Muscle of leg (tissue), 11 donors: ENCODE results near the gene MIF4GD. TPM values are rescaled to one million over a fixed set of nuclear protein-coding genes. Genes with fewer than 3 reads are reported as not detected.
"Not testable (repeated sequence)": the region's sequence is repeated elsewhere in the genome, so short reads cannot be mapped to it uniquely, and the experiment has no call there.

Experiments used
- DNase-seq: peaks from one replicate; pipeline ENCODE4 v3.0.0; 2013
- H3K27ac ChIP-seq: one replicate; pipeline ENCODE4 v1.5.1; 2013; ENCODE audit warnings: mild to moderate bottlenecking, low read length, control low read depth
- H3K27me3 ChIP-seq: one replicate; pipeline ENCODE4 v1.6.1; 2013; ENCODE audit warnings: low read length; ENCODE audit not compliant: control insufficient read depth, insufficient read depth
- H3K36me3 ChIP-seq: one replicate; pipeline ENCODE4 v1.6.1; 2013; ENCODE audit warnings: low read length; ENCODE audit not compliant: control insufficient read depth, insufficient read depth
- H3K4me1 ChIP-seq: one replicate; pipeline ENCODE4 v1.6.1; 2013; ENCODE audit warnings: low read length; ENCODE audit not compliant: control insufficient read depth, insufficient read depth
- H3K4me3 ChIP-seq: one replicate; pipeline ENCODE4 v1.5.1; 2013; ENCODE audit warnings: low read length, control low read depth
- H3K9me3 ChIP-seq: replicated peaks from 2 replicates; pipeline ENCODE4 v1.6.1; 2013; ENCODE audit warnings: low read depth, low read length; ENCODE audit not compliant: control insufficient read depth
- WGBS: methylation state at CpG from one replicate; pipeline ENCODE4 v1.1.5; 2013; ENCODE audit warnings: missing lambda C conversion rate; ENCODE audit not compliant: insufficient coverage; 5-methylcytosine and 5-hydroxymethylcytosine counted together
- polyA plus RNA-seq, 8 donors: library from polyadenylated mRNA; unstranded; fragments of 120-200 nt; gene quantifications; one replicate each; pipeline versions ENCODE4 v1.2.1 to v1.2.3, GENCODE V29; 2013; ENCODE audit warnings: inconsistent platforms in 1 of 8, low replicate concordance in 1 of 8; ENCODE audit not compliant: insufficient read length in 8 of 8, insufficient read depth in 1 of 8
- total RNA-seq: library from RNA; stranded (reverse); fragments of 120-200 nt; gene quantifications from one replicate; pipeline ENCODE4 v1.2.4, GENCODE V29; 2013

The MIF4GD gene
- total and polyA plus RNA-seq, 9 donors, result 9.4 to 14.8 (median 12.5) TPM

DNA sequence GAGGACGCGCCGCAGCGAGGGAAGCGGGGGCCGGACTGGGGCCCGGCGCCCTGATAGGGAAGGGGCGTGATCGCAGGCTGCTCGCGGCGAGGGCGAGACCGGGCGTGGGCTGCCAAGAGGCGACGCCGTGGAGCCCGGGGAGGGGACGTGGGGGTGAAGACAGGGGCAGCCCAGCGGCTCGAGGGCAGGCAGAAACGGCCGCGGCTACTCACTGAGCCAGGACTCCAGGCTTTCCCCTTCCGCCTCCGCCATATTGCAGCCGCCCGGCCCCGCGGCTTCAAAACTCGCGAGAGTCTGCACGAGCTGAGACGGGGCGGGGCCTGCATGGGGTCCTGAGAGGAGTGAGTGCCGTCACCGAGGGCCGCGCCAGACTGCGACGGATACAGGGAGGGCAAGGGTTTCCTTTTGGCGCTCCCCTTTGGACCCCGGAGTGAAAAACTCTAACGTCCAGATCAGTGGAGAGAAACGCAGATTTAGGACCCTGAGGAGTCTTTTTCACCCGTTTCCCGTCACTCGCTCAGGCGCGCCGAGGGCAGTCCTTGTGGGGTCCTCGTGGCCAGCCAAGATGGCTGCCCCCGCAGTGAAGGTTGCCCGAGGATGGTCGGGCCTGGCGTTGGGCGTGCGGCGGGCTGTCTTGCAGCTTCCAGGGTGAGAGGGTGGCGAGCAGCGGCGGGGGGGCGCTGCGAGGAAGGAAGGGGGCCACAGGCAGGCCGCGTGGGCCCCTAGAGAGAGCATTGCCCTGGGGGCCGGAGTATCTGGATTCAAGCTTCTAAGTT is 9.5 kb downstream of the MIF4GD start, which contains the start of the genes GGA3 and MRPS7:
GGA3 (minus strand) TSS at position 271 of the 776 bp plus-strand sequence; CDS start at position 252, 19 bp downstream.
MRPS7 (plus strand) TSS at position 544 of the 776 bp plus-strand sequence; CDS start at position 566, 22 bp downstream.
- no peaks in the 10 kb centered on the region for H3K27me3 ChIP-seq
- H3K4me1 ChIP-seq, result peaks cover 40% of the 10 kb centered on the region
- no peaks in the 10 kb centered on the region for H3K9me3 ChIP-seq
- peak within 1 kb of the TSS; percentile 98 for H3K4me3 ChIP-seq
- WGBS, result under 1% methylated on average over 61 of the region's 69 CpGs
- H3K27ac ChIP-seq, result peak within 1 kb of the TSS; percentile 98
- peaks cover 40% of the 10 kb centered on the region for H3K36me3 ChIP-seq
- peak; percentile 99 for DNase-seq

DNA sequence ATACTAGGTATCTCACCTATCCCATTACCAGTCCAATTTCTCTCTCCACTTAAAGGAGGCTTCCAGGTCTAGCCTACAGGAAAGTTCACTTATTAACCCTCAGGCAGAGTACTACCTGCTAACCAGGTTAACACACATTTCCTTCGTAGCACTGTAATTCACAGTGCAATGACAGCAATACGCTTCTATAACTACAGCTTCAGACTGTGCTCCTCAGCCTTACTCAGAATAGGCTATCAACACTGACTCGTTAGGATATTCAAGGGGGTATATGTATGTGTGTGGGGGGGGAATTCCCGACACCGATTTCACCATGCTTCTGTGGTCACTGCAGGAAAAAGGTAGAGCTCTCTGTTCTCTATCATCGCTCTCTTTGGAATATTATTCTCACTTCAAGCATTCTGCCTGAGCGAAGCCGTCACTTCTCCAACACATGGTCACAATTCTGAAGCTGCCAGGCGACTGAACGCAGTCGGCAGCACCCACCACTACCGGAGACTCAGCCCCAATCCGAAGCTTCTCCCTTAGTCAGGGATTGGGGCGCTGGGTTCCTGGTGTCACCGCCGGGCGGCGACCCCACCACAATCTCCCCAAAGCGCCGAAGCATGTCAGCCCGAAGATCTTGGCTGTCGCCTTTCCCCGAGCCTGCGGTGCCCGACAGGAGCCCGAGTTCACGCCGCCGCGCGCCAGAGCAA is 10.2 kb downstream of the MIF4GD start:
- H3K36me3 ChIP-seq, result peaks cover 33% of the 10 kb centered on the region
- under 1% methylated on average over 24 of the region's 31 CpGs for WGBS
- no peak for DNase-seq
- no peaks in the 10 kb centered on the region for H3K9me3 ChIP-seq
- H3K4me3 ChIP-seq, result peak overlapping the region; percentile 98
- peaks cover 32% of the 10 kb centered on the region for H3K4me1 ChIP-seq
- peak overlapping the region; percentile 98 for H3K27ac ChIP-seq
- no peaks in the 10 kb centered on the region for H3K27me3 ChIP-seq

- H3K36me3 ChIP-seq, H3K9me3 ChIP-seq, DNase-seq, H3K27me3 ChIP-seq, H3K4me3 ChIP-seq, H3K27ac ChIP-seq: not testable (repeated sequence)
- peaks cover 18% of the 10 kb centered on the region for H3K4me1 ChIP-seq
- 83% methylated on average over 1 of the region's 2 CpGs for WGBS
Observed at GRCh38 chr17:75257228-75257627, 13.8 kb downstream of the MIF4GD start.

GRCh38 chr17:75255954-75256698 is 14.9 kb downstream of the MIF4GD start:
- not testable (repeated sequence) for DNase-seq, H3K27me3 ChIP-seq, H3K4me3 ChIP-seq, H3K9me3 ChIP-seq, H3K27ac ChIP-seq, H3K36me3 ChIP-seq
- 86% methylated on average over 4 of the region's 11 CpGs for WGBS
- peaks cover 15% of the 10 kb centered on the region for H3K4me1 ChIP-seq

DNA sequence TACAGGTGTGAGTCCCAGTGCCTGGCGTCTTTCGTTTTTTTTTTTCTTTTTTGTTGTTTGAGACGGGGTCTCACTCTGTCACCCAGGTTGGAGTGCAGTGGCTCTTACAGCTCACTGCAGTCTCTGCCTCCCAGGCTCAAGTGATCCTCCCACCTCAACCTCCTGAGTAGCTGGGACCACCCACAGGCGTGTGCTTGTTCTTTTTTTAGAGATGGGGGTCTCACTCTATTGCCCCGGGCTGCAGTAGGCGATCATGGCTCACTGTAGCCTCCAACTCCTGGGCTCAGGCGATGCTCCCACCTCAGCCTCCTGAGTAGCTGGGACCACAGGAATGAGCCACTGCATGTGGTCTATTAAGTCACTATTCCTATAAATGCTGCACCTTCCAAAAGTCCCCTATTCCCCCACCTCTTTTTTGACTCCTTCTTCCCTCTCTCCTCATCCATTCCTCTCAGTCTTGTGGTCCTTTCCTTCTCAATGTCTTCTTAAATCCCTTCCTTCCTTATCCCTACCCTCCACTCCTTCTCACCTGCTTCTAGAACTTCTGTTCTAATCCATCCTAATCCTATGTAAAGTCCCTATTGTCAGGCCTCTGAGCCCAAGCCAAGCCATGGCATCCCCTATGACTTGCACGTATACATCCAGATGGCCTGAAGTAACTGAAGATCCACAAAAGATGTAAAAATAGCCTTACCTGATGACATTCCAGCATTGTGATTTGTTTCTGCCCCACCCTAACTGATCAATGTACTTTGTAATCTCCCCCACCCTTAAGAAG is 18.8 kb downstream of the MIF4GD start:
- H3K36me3 ChIP-seq, result peaks cover 6% of the 10 kb centered on the region
- no peaks in the 10 kb centered on the region for H3K27me3 ChIP-seq
- peaks cover 17% of the 10 kb centered on the region for H3K4me1 ChIP-seq
- no peak overlapping the region for H3K4me3 ChIP-seq
- no peak for DNase-seq
- H3K9me3 ChIP-seq, result no peaks in the 10 kb centered on the region
- H3K27ac ChIP-seq, result no peak overlapping the region
- 86% methylated on average over 6 of the region's 8 CpGs for WGBS

GRCh38 chr17:75250009-75250471 is 21.0 kb downstream of the MIF4GD start:
- peak; percentile 51 for DNase-seq
- Histone ChIP-seq H3K4me1 (peaks cover 17% of the 10 kb centered on the region), H3K27me3 (no peaks in the 10 kb centered on the region), H3K36me3 (peaks cover 22% of the 10 kb centered on the region), H3K9me3 (no peaks in the 10 kb centered on the region), H3K27ac (peak overlapping the region; percentile 2), H3K4me3 (no peak overlapping the region)
- 35% methylated on average over 6 of the region's 11 CpGs for WGBS

GRCh38 chr17:75249564-75249963 is 21.5 kb downstream of the MIF4GD start:
- H3K36me3 ChIP-seq, result peaks cover 27% of the 10 kb centered on the region
- no peaks in the 10 kb centered on the region for H3K9me3 ChIP-seq
- 51% methylated on average over 4 of the region's 4 CpGs for WGBS
- no peak overlapping the region for H3K4me3 ChIP-seq
- H3K27me3 ChIP-seq, result no peaks in the 10 kb centered on the region
- H3K4me1 ChIP-seq, result peaks cover 17% of the 10 kb centered on the region
- H3K27ac ChIP-seq, result no peak overlapping the region
- no peak for DNase-seq

DNA sequence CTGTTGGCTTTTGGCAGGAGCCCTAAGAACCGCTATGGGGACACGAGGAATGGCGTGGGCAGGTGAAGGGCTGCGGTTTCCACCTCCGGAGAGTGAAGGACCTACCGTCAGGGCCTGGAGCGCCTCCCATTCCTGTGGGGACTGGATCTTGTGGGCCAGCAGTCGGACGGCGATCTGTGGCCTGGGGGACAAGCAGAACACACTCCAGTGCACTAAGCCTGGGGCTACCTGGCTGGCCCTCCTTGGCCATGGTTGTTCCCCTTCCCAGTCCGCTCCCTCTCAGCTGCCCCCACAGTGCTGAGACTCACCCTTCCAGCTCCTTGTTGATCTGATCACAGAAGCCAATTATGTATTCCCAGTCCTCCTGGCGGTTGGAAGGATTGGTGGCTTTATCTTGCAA is 24.6 kb downstream of the MIF4GD start:
- 91% methylated on average over 10 of the region's 12 CpGs for WGBS
- DNase-seq, result no peak
- H3K36me3 ChIP-seq, result peaks cover 58% of the 10 kb centered on the region

GRCh38 chr17:75245011-75245410 is 26.0 kb downstream of the MIF4GD start:
- 87% methylated on average over 4 of the region's 6 CpGs for WGBS
- Histone ChIP-seq H3K9me3 (no peaks in the 10 kb centered on the region), H3K4me1 (peaks cover 15% of the 10 kb centered on the region), H3K27me3 (no peaks in the 10 kb centered on the region), H3K4me3 (no peak overlapping the region), H3K36me3 (peaks cover 72% of the 10 kb centered on the region), H3K27ac (no peak overlapping the region)
- no peak for DNase-seq

More for the DNA sequence above, 24.6 kb downstream of the MIF4GD start:
- Histone ChIP-seq H3K9me3 (no peaks in the 10 kb centered on the region), H3K4me3 (no peak overlapping the region), H3K4me1 (peaks cover 17% of the 10 kb centered on the region), H3K27ac (no peak overlapping the region), H3K27me3 (no peaks in the 10 kb centered on the region)
